Heart right ventricle (tissue), 16 donors: Measurements from ENCODE around the gene PALM2AKAP2. TPM values are rescaled to one million over a fixed set of nuclear protein-coding genes. Genes with fewer than 3 reads are reported as not detected.

ENCODE experiments used
- ATAC-seq, 8 donors: fragments of 200-7000 bp; cut with Tn5 transposase; one replicate each; pipeline ENCODE4 v1.9.1; 2020; ENCODE audit warnings: mild to moderate bottlenecking in 8 of 8, moderate library complexity in 8 of 8, moderate number of reproducible peaks in 1 of 8
- DNase-seq, 2 donors: peaks; one replicate each; pipeline ENCODE4 v3.0.0-alpha.2; 2020
- H3K27ac ChIP-seq, 10 donors: fragments of 200-600 bp; sonication (generic) in 2 of 10; one replicate each; pipeline versions ENCODE4 v1.5.0 to v1.8.0; 2020 to 2022; ENCODE audit warnings: mild to moderate bottlenecking in 3 of 10
- H3K27me3 ChIP-seq, 7 donors: fragments of 200-600 bp; one replicate each; pipeline ENCODE4 v1.8.0; 2021 to 2022; ENCODE audit warnings: mild to moderate bottlenecking in 2 of 7
- H3K36me3 ChIP-seq, 9 donors: fragments of 200-600 bp; sonication (generic) in 1 of 9; one replicate each; pipeline versions ENCODE4 v1.5.0 to v1.8.0; 2020 to 2022; ENCODE audit warnings: mild to moderate bottlenecking in 2 of 9
- H3K4me1 ChIP-seq, 9 donors: fragments of 200-600 bp; sonication (generic) in 1 of 9; one replicate each; pipeline versions ENCODE4 v1.5.0 to v1.8.0; 2020 to 2022; ENCODE audit warnings: mild to moderate bottlenecking in 4 of 9
- H3K4me3 ChIP-seq, 10 donors: fragments of 200-600 bp; sonication (generic) in 2 of 10; one replicate each; pipeline versions ENCODE4 v1.5.0 to v1.8.0; 2020 to 2022; ENCODE audit warnings: mild to moderate bottlenecking in 7 of 10, moderate library complexity in 2 of 10
- H3K9me3 ChIP-seq, 11 donors: fragments of 200-600 bp in 10 of 11; sonication (generic) in 2 of 11; one replicate each; pipeline versions ENCODE4 v1.5.0 to v1.8.0; 2013 to 2022; ENCODE audit warnings: mild to moderate bottlenecking in 2 of 11, control low read depth in 1 of 11, moderate library complexity in 1 of 11
- CTCF ChIP-seq, 9 donors: fragments of 200-600 bp; sonication (generic) in 2 of 9; IDR thresholded peaks; one replicate each; pipeline versions ENCODE4 v1.5.0 to v1.8.0; 2021 to 2022; ENCODE audit warnings: antibody characterized with exemption in 9 of 9, mild to moderate bottlenecking in 5 of 9, moderate library complexity in 1 of 9
- WGBS, 2 donors: extraction: QIAGEN DNeasy Blood & Tissue Kit; methylation state at CpG; one replicate each; pipeline ENCODE4 v1.1.7; 2013; ENCODE audit warnings: inconsistent platforms in 1 of 2; 5-methylcytosine and 5-hydroxymethylcytosine counted together
- intact Hi-C, 10 donors: fragments of 100-400 bp; cut with DNase I; formaldehyde crosslinking; loops; one replicate each; pipeline versions ENCODE4 v1.11.1 to v1.14.2; 2022
- polyA plus RNA-seq, 2 donors: library from polyadenylated mRNA; stranded (reverse); fragments of 200-250 nt; gene quantifications; one replicate each; pipeline ENCODE4 v1.2.3, GENCODE V29; 2013
- total RNA-seq, 10 donors: library from RNA; stranded (reverse); fragmentation: NEBNext Ultra II Directional in 3 of 10; extraction: Animal tissue kit (Norgen Biotek cat#: 25700) in 3 of 10; gene quantifications; one replicate each; pipeline versions ENCODE4 v1.2.1 to v1.2.4, GENCODE V29; 2021 to 2023
- donor health status: Arrhythmogenic right ventricular cardiomyopathy.
- donor health status: ischemic (EF 13 %, LVEDD 7.1; RV severe dilation, severe dysfunction).
- donor health status: healthy with polysubstance abuse.
- donor health status: DM: no; HTN: yes; CAD: no.
- donor health status: DM: no; HTN: no; CAD: no.
- donor health status: ischemic (EF 25% LVEDD 6.9; RV normal size, moderate dysfunction).
- donor health status: ischemic (EF 25% LVEDD 5.7; RV mildly dilated, moderate dysfunction).
- donor health status: healthy.
- donor health status: DM: yes; HTN: yes; CAD: no.
- donor health status: Ischemic cardiomyopathy.
- donor health status: ischemic (EF 35%, LVEDD 5.7; RV mildly dilated, moderate dysfunction).
- donor health status: nonischemic (EF 11% LVEDD 7.7; RV severe dilation, severe dysfunction).
- donor health status: DM: yes; HTN: yes; CAD: no.
- donor health status: PGD.
- donor health status: ischemic (EF 29% LVEDD 5.4; RV normal size, mild dysfunction).
- donor health status: nonischemic (EF 23%, LVEDD 6.1; RV moderate dilation, normal function).

PALM2AKAP2 gene
- total and polyA plus RNA-seq, 12 donors = 3.1 to 111 (median 93.6) TPM

DNA sequence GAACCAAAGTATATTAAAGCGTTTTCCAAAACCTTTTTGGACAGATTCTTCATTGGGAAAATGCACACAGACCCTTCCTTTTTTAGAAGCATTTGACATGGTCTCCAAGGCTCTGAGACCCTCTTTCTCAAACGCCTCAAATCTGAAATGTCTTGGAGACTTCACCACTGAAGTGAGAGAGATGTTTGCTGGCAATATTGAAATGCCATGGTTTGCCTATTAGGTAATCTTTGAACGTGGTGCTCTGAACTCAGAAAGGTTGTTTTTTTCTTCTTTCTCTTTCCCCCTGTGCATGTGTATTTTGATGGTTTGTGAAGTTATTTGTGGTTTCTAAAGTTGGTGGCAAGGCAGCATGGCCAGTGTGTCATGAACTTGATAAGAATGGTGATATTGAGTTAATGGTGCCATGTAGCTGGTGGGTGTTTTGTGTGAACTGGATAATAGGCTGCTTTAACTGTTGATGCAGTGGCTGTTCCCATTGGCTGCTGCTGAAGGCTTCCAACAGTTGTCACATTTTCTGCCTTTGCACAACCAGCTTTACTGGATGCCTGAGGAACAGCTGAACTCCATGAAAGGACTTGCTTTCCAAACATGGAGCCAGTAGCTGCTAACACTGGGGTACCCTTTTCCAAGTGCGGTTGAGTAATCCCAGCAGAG lies 1.7 kb downstream of the PALM2AKAP2 start:
- ATAC-seq = peak in 7 of 8 donors; percentile 10 to 59 (median 39)
- peak overlapping the region in 6 of 10 donors; percentile 85 to 93 (median 89) for H3K27ac ChIP-seq
- H3K4me1 ChIP-seq = peaks cover 0 to 26% (median 6%) of the 10 kb centered on the region in 9 donors
- no peaks in the 10 kb centered on the region for H3K9me3 ChIP-seq
- TF ChIP-seq CTCF (IDR thresholded peaks at IDR 0.05) = no peak
- WGBS, 2 donors = 18 to 36% methylated on average over 4 of the region's 4 CpGs
- DNase-seq = peak in 1 of 2 donors; percentile 31
- H3K36me3 ChIP-seq = peaks cover 0 to 4% (median 0%) of the 10 kb centered on the region in 9 donors
- intact Hi-C loops = loop anchor here in 5 of 10 donors (1.0 to 10.0 kb wide), 6 partner anchors 35 to 207 kb away; no protein-coding TSS in a partner anchor
- peaks cover 0 to 32% (median 0%) of the 10 kb centered on the region in 7 donors for H3K27me3 ChIP-seq
- H3K4me3 ChIP-seq = peak overlapping the region in 9 of 10 donors; percentile 63 to 86 (median 78)

DNA sequence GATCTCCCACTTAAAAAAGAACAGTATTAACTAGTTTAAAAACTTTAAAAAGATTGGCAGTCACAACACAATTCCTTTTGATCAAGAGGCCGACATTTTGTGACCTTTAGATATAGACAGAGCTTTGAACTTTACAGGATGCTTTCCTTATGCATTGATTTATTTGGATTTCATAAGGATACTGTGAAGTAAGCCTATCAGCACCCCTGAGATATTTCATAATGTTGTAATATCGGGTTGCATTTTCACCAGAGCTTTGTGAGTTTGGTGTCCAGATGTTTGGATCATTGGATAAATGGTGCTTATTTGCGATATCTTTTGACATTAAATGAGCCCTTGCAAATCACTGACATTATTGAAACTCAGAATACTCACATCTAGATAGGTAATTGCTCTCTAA lies 7.7 kb downstream of the PALM2AKAP2 start:
- no peak for DNase-seq
- ATAC-seq = no peak
- Histone ChIP-seq H3K27ac (no peak overlapping the region), H3K4me3 (no peak overlapping the region), H3K4me1 (peaks cover 0 to 60% (median 34%) of the 10 kb centered on the region in 9 donors), H3K36me3 (peaks cover 0 to 4% (median 0%) of the 10 kb centered on the region in 9 donors), H3K9me3 (no peaks in the 10 kb centered on the region), H3K27me3 (no peaks in the 10 kb centered on the region)
- intact Hi-C loops = loop anchor here in 1 of 10 donors (10.0 kb wide), 1 partner anchor 83 kb away; no protein-coding TSS in a partner anchor
- no peak for TF ChIP-seq CTCF (IDR thresholded peaks at IDR 0.05)
- 83 to 85% methylated on average over 3 of the region's 3 CpGs for WGBS, 2 donors

- Histone ChIP-seq H3K4me1 (peaks cover 0 to 77% (median 51%) of the 10 kb centered on the region in 9 donors), H3K27ac (peak overlapping the region in 3 of 10 donors; percentile 3 to 37 (median 12)), H3K36me3 (no peaks in the 10 kb centered on the region), H3K27me3 (no peaks in the 10 kb centered on the region), H3K9me3 (no peaks in the 10 kb centered on the region), H3K4me3 (no peak overlapping the region)
- 46 to 58% methylated on average over 5 of the region's 5 CpGs for whole genome bisulfite sequencing, 2 donors
- TF ChIP-seq CTCF (IDR thresholded peaks at IDR 0.05) = no peak
- DNase-seq (no peak), ATAC-seq (peak in 3 of 8 donors; percentile 7 to 32 (median 22))
- intact Hi-C loops = loop anchor here in 1 of 10 donors (10.0 kb wide), 1 partner anchor 85 kb away; no protein-coding TSS in a partner anchor
Measured at GRCh38 chr9:109789556-109789955, 9.6 kb downstream of the PALM2AKAP2 start.

DNA sequence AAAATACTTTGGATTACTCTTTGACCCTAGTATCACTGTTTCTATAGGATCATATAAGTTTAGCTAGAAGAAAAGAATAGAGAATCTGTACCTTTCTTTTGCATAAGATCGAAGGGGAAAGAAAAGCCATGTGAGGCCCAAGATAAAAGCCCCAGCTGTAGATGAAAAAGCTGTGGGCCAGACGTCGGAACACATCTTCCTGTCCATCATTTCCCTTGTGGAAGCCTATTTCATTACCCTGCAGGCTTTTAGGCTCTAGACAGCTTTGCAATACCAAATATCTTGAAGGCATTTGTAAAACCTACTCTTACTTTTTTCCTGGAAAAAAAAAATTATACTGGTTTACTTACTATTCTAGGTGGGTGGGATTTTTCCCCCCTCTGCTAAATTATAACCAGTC lies 10.0 kb downstream of the PALM2AKAP2 start:
- Histone ChIP-seq H3K4me1 (peaks cover 0 to 81% (median 53%) of the 10 kb centered on the region in 9 donors), H3K36me3 (no peaks in the 10 kb centered on the region), H3K4me3 (no peak overlapping the region), H3K27ac (peak overlapping the region in 3 of 10 donors; percentile 3 to 37 (median 12)), H3K27me3 (no peaks in the 10 kb centered on the region), H3K9me3 (no peaks in the 10 kb centered on the region)
- WGBS, 2 donors = 35% methylated on average over 3 of the region's 3 CpGs
- TF ChIP-seq CTCF (IDR thresholded peaks at IDR 0.05) = no peak
- intact Hi-C loops = loop anchor here in 1 of 10 donors (10.0 kb wide), 1 partner anchor 85 kb away; no protein-coding TSS in a partner anchor
- ATAC-seq (no peak), DNase-seq (no peak)
